ENCODE data around the gene ADAM10.

ADAM10 gene

GRCh38 chr15:58555162-58556027 is 194.1 kb downstream of the ADAM10 start:
- no peak for DNase-seq (ENCODE audit: low read depth)
- H3K4me3 ChIP-seq (ENCODE audit: low read depth, low read length), result no peak overlapping the region
- no peak for TF ChIP-seq CTCF (IDR thresholded peaks at IDR 0.05; ENCODE audit: insufficient read depth, low read depth, low read length, missing control alignments)

DNA sequence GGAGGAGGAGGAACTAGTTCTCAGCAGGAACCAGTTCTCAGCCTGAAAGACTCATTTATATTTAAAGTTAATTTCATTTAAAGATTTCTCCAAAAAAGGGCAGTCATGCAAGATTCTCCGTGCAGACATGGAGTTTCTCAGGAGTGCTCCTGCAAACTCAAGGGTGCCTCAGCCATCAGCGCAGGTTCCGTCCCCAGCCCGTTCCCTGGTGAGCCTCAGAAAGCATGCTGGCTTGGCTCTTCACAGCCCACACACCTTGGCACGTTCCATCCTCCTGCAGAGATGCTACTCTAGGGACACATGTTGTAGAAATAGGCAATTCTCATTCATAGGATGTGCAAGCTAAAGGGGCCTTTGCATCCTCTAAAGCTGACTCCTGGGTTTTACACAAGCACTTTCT is 194.7 kb downstream of the ADAM10 start:
- no peak for DNase-seq (ENCODE audit: low read depth)
- no peak for TF ChIP-seq CTCF (IDR thresholded peaks at IDR 0.05; ENCODE audit: insufficient read depth, low read depth, low read length, missing control alignments)
- no peak overlapping the region for H3K4me3 ChIP-seq (ENCODE audit: low read depth, low read length)

DNA sequence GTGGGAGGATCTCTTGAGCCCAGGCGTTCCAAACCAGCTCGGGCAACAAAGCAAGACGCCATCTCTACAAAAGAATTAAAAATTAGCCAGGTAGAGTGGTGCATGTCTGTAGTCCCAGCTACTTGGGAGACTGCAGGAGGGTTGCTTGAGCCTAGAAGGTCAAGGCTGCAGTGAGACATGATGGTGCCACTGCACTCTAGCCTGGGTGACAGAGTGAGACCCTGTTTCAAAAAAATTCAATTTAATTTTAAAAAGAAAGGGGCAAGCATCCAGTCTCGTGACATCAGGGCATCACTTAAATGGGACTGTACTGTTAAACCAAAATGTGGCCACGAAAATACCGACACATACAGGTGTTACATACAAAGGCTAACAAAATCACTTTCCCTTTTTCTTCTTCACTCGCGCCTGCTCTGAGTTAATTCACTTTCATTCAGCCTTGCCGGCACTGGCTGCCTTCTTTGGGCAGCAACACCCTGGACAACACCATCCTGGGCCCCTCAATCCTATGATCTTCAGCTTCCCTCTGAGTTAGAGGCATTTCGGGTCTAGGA is 196.1 kb downstream of the ADAM10 start:
- no peak for DNase-seq (ENCODE audit: low read depth)
- TF ChIP-seq CTCF (IDR thresholded peaks at IDR 0.05; ENCODE audit: insufficient read depth, low read depth, low read length, missing control alignments), result no peak
- no peak overlapping the region for H3K4me3 ChIP-seq (ENCODE audit: low read depth, low read length)

DNA sequence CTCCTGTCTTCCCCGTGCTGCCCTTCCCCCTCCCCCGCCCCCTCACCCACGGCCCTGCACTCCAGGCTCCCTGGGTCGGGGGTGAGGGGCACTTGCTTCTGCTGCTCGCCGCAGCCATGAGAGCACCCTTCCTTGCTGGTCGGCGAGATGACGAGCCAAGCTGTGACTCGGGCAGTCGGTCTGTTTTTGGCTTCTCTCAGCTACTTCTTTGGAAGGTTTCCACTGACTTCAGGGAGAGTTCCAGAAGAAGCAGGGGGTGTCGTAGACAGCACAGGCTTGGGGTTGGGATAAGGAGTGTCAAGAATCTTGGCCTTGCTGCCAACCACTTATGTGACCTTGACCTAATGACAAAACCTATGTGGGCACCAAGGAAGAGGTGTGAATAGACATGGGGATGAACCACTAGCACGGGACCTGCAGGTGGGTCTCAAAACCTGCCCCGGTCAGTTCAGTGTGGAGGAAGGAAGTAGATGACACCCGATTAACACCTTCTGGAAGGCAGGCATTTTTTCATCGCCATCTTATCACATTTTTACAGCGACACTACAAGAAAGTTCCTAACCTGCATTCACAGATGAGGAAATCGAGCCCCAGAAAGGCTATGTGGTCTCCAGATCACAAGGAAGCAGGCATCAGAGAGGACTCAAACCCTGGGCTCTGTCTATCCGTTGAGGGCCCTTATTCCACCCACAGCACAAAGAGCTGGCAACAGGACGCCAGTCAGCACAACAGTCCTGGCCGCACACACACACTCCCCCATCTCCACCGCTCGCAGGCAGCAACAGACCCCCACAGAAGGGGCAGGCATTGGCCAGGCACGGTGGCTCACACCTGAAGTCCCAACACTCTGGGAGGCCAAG is 196.8 kb downstream of the ADAM10 start:
- DNase-seq (ENCODE audit: low read depth), result no peak
- no peak for TF ChIP-seq CTCF (IDR thresholded peaks at IDR 0.05; ENCODE audit: insufficient read depth, low read depth, low read length, missing control alignments)

DNA sequence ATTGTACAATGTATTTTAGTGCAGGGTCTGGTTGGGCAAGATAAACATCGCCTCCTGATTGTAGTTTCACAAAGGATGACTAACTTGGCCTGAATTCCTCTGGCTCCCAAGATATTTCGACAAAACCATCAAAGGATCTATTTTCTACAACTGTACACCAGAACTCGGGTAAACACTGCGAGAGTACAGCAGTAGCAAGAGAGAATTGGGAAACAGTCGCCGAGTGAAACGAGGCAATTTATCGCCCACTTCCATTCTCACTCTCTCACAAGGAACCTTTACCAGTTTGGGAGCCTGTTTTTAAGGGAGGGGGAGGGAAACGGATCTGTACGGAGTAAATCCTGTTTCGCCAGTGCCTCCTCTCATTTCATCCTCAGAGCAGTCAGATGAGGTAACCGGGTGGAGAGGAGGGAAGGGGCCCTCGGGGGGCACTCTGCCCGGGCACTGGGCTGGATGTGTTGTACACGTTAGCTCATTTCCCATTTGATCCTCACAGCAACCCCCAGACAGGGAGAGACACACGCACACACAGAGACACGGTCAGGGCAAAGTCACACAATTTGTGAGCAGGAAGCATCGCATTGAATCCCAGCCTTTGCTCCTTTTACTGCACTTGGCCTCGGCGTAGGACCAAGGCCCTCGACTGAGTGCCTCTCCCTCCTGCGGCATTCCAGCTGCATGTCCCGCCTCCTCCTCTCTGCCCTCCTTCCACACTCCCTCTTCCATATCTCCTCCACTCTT is 197.6 kb downstream of the ADAM10 start:
- H3K4me3 ChIP-seq (ENCODE audit: low read depth, low read length), result no peak overlapping the region
- DNase-seq (ENCODE audit: low read depth), result peak; percentile 21
- TF ChIP-seq CTCF (IDR thresholded peaks at IDR 0.05; ENCODE audit: insufficient read depth, low read depth, low read length, missing control alignments), result no peak

More for the DNA sequence above, 196.8 kb downstream of the ADAM10 start:
- no peak overlapping the region for H3K4me3 ChIP-seq (ENCODE audit: low read depth, low read length)

- H3K4me3 ChIP-seq (ENCODE audit: low read depth, low read length), result no peak overlapping the region
- peak; percentile 64 for DNase-seq (ENCODE audit: low read depth)
- no peak for TF ChIP-seq CTCF (IDR thresholded peaks at IDR 0.05; ENCODE audit: insufficient read depth, low read depth, low read length, missing control alignments)
Observed at GRCh38 chr15:58551084-58551763, 198.3 kb downstream of the ADAM10 start.
